MM.1S (cell line): ENCODE results near the gene PHF11.

ENCODE experiments used
- DNase-seq: peaks from one replicate; pipeline ENCODE4 v3.0.0-alpha.2; 2015
- H2AFZ ChIP-seq: fragments of 300-600 bp; sonication (generic); 2 replicates; pipeline ENCODE4 v1.6.0; 2016; ENCODE audit warnings: antibody characterized with exemption, low read length
- H3F3A ChIP-seq: fragments of 300-600 bp; sonication (generic); 2 replicates; pipeline ENCODE4 v1.6.1; 2016; ENCODE audit warnings: mild to moderate bottlenecking, antibody characterized with exemption, low read length, moderate library complexity, mixed read lengths; ENCODE audit not compliant: insufficient read depth
- H3K27ac ChIP-seq: fragments of 300-600 bp; sonication (generic); 2 replicates; pipeline ENCODE4 v1.5.1; 2016; ENCODE audit warnings: mild to moderate bottlenecking, low read length
- H3K27me3 ChIP-seq: fragments of 300-600 bp; sonication (generic); replicated peaks from 2 replicates; pipeline ENCODE4 v1.6.0; 2016; ENCODE audit warnings: low read length; ENCODE audit not compliant: insufficient read depth
- H3K36me3 ChIP-seq: fragments of 300-600 bp; sonication (generic); replicated peaks from 2 replicates; pipeline ENCODE4 v1.6.1; 2016; ENCODE audit warnings: mild to moderate bottlenecking, low read length, mixed read lengths; ENCODE audit not compliant: insufficient read depth
- H3K4me1 ChIP-seq: fragments of 300-600 bp; sonication (generic); 2 replicates; pipeline ENCODE4 v1.6.1; 2016; ENCODE audit warnings: low read length, mixed read lengths
- H3K4me2 ChIP-seq: fragments of 300-600 bp; sonication (generic); 2 replicates; pipeline ENCODE4 v1.6.0; 2016; ENCODE audit warnings: low read depth, low read length
- H3K4me3 ChIP-seq: fragments of 300-600 bp; sonication (generic); 2 replicates; pipeline ENCODE4 v1.5.1; 2016; ENCODE audit warnings: low read length, mixed read lengths
- H3K79me2 ChIP-seq: fragments of 300-600 bp; sonication (generic); 2 replicates; pipeline ENCODE4 v1.6.1; 2016; ENCODE audit warnings: mixed run types, low read length, mixed read lengths
- H3K9ac ChIP-seq: fragments of 300-600 bp; sonication (generic); 2 replicates; pipeline ENCODE4 v1.6.1; 2016; ENCODE audit warnings: low read length, mixed read lengths
- H3K9me2 ChIP-seq: fragments of 300-600 bp; sonication (generic); replicated peaks from 2 replicates; pipeline ENCODE4 v1.6.1; 2016; ENCODE audit warnings: mild to moderate bottlenecking, low read length, mixed read lengths; ENCODE audit not compliant: insufficient read depth
- H3K9me3 ChIP-seq: fragments of 300-600 bp; sonication (generic); replicated peaks from 2 replicates; pipeline ENCODE4 v1.6.1; 2016; ENCODE audit warnings: mild to moderate bottlenecking, low read length, mixed read lengths; ENCODE audit not compliant: insufficient read depth
- H4K20me1 ChIP-seq: fragments of 300-600 bp; sonication (generic); 2 replicates; pipeline ENCODE4 v1.6.1; 2016; ENCODE audit warnings: mild to moderate bottlenecking, low read length, moderate library complexity, mixed read lengths; ENCODE audit not compliant: insufficient read depth
- EZH2 ChIP-seq: fragments of 300-600 bp; sonication (generic); optimal IDR thresholded peaks from 2 replicates; pipeline ENCODE3; 2017; ENCODE audit warnings: low read depth, mild to moderate bottlenecking, antibody characterized with exemption, low read length, mixed read lengths
- EZH2phosphoT487 ChIP-seq: fragments of 300-600 bp; sonication (generic); IDR thresholded peaks from 2 replicates; pipeline ENCODE4 v1.6.1; 2018; ENCODE audit warnings: antibody characterized with exemption, low read length
- TF ChIP-seq, protein P1 (sequence below): fragments of 300-600 bp; sonication (generic); IDR thresholded peaks from 2 replicates; pipeline ENCODE4 v1.5.1; 2016; ENCODE audit warnings: antibody characterized with exemption, low read length, mixed read lengths

PHF11 gene

DNA sequence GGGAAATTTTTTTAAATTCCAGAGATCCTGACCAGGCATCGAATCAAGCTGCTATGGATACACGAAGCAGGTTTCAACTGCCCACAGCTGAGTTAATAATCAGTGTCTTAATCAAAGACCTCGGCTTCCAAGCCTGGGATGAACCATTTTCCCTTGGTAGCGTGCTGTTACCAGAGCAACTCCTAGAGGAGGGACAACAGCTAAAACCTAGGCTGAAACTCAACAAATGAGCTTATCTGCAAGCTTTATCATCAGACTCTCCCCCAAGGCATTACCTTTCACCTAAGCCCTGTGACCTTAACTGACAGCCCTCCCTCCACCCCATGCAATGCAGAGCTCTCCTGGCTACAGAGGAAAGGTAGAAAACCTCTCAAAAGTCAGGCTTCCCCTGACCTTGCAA, 49.9 kb downstream of the PHF11 start:
- Histone ChIP-seq H4K20me1 (no peaks in the 10 kb centered on the region), H3K9me2 (no peaks in the 10 kb centered on the region), H3K27me3 (no peaks in the 10 kb centered on the region), H3K27ac (no peak overlapping the region), H3F3A (peaks cover 2% of the 10 kb centered on the region), H3K9me3 (no peaks in the 10 kb centered on the region), H3K4me1 (no peaks in the 10 kb centered on the region), H3K4me2 (no peak overlapping the region), H3K79me2 (no peaks in the 10 kb centered on the region), H2AFZ (no peak overlapping the region), H3K36me3 (no peaks in the 10 kb centered on the region), H3K9ac (no peak overlapping the region), H3K4me3 (no peak overlapping the region)
- TF ChIP-seq, protein P1, sequence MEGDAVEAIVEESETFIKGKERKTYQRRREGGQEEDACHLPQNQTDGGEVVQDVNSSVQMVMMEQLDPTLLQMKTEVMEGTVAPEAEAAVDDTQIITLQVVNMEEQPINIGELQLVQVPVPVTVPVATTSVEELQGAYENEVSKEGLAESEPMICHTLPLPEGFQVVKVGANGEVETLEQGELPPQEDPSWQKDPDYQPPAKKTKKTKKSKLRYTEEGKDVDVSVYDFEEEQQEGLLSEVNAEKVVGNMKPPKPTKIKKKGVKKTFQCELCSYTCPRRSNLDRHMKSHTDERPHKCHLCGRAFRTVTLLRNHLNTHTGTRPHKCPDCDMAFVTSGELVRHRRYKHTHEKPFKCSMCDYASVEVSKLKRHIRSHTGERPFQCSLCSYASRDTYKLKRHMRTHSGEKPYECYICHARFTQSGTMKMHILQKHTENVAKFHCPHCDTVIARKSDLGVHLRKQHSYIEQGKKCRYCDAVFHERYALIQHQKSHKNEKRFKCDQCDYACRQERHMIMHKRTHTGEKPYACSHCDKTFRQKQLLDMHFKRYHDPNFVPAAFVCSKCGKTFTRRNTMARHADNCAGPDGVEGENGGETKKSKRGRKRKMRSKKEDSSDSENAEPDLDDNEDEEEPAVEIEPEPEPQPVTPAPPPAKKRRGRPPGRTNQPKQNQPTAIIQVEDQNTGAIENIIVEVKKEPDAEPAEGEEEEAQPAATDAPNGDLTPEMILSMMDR, result no peak
- no peak for TF ChIP-seq EZH2
- TF ChIP-seq EZH2phosphoT487, result no peak
- no peak for DNase-seq

DNA sequence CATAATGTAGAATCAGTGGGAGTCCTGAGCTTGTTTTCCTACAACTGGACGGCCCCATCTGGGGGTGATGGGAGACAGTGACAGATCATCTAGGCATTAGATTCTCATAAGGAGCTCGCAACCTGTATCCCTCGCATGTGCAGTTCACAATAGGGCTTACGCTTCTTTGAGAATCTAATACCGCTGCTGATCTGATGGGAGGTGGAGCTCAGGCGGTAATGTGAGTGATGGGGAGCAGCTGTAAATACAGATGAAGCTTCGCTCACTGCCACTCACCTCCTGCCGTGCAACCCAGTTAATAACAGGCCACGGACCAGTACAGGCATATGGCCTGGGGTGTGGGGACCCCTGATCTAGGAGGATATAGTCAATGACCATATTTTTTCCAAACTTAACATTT, 50.8 kb downstream of the PHF11 start:
- Histone ChIP-seq H3K4me1 (no peaks in the 10 kb centered on the region), H3K9ac (no peak overlapping the region), H3K9me3 (no peaks in the 10 kb centered on the region), H3K9me2 (no peaks in the 10 kb centered on the region), H3K79me2 (no peaks in the 10 kb centered on the region), H3F3A (no peaks in the 10 kb centered on the region), H3K27me3 (no peaks in the 10 kb centered on the region), H3K4me2 (no peak overlapping the region), H3K4me3 (no peak overlapping the region), H2AFZ (no peak overlapping the region), H3K36me3 (no peaks in the 10 kb centered on the region), H4K20me1 (no peaks in the 10 kb centered on the region), H3K27ac (no peak overlapping the region)
- TF ChIP-seq EZH2phosphoT487 (no peak), EZH2 (no peak)
- TF ChIP-seq, protein P1, result no peak
- no peak for DNase-seq

DNA sequence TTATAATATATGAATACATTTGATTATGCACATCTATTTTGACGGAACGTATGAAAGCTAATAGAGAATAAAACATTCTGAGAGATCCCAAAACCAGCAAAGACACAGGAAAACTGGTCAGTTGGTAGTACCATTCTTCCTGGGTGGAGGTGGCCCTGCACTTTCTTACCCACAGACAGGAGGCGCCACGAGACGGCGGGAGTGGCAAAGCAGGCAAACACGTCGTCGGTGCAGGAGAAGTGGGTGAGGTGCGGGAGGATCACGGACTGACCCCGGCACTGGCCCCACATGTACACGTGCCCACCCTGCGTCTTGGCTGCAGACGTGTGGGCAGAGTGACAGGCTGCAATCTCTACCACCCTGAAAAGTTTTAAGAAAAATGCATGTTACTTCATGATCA, 53.5 kb downstream of the PHF11 start:
- H3K79me2 ChIP-seq, result no peaks in the 10 kb centered on the region
- no peaks in the 10 kb centered on the region for H3F3A ChIP-seq
- H4K20me1 ChIP-seq, result no peaks in the 10 kb centered on the region
- TF ChIP-seq EZH2 (no peak), EZH2phosphoT487 (no peak)
- TF ChIP-seq, protein P1, result no peak
- H2AFZ ChIP-seq, result no peak overlapping the region
- no peak overlapping the region for H3K4me2 ChIP-seq
- H3K4me1 ChIP-seq, result no peaks in the 10 kb centered on the region
- H3K27ac ChIP-seq, result no peak overlapping the region
- no peak overlapping the region for H3K9ac ChIP-seq
- no peak overlapping the region for H3K4me3 ChIP-seq
- no peaks in the 10 kb centered on the region for H3K9me2 ChIP-seq
- no peaks in the 10 kb centered on the region for H3K36me3 ChIP-seq
- H3K9me3 ChIP-seq, result no peaks in the 10 kb centered on the region
- DNase-seq, result no peak
- H3K27me3 ChIP-seq, result no peaks in the 10 kb centered on the region
